ENCODE measurements around the gene CKB.

The CKB gene

GRCh38 chr14:103542605-103543088 lies 20.0 kb upstream of the CKB start:
- no peak overlapping the region for H3K27ac ChIP-seq (ENCODE audit: low read length)
- H4K20me1 ChIP-seq (ENCODE audit: insufficient read depth, low read length): no peaks in the 10 kb centered on the region
- no peaks in the 10 kb centered on the region for H3K4me1 ChIP-seq (ENCODE audit: low read length)
- H3K36me3 ChIP-seq (replicated peaks; ENCODE audit: insufficient read depth, low read length): no peaks in the 10 kb centered on the region
- no peak overlapping the region for H3K4me2 ChIP-seq (ENCODE audit: low read depth, low read length)
- H3K79me2 ChIP-seq (ENCODE audit: low read length): no peaks in the 10 kb centered on the region
- TF ChIP-seq CTCF (IDR thresholded peaks at IDR 0.05; ENCODE audit: low read length) (no peak), EZH2phosphoT487 (IDR thresholded peaks at IDR 0.05; ENCODE audit: low read length) (no peak), EZH2 (optimal IDR thresholded peaks at IDR 0.05; ENCODE audit: low read depth, low read length) (no peak)
- no peaks in the 10 kb centered on the region for H3K27me3 ChIP-seq (replicated peaks; ENCODE audit: insufficient read depth, low read length)
- DNase-seq: no peak
- H3K9me3 ChIP-seq (replicated peaks; ENCODE audit: insufficient read depth, low read length): no peaks in the 10 kb centered on the region
- H2AFZ ChIP-seq (ENCODE audit: low read length): no peak overlapping the region
- no peaks in the 10 kb centered on the region for H3K9me2 ChIP-seq (replicated peaks; ENCODE audit: insufficient read depth, low read length)
- no peaks in the 10 kb centered on the region for H3F3A ChIP-seq (ENCODE audit: insufficient read depth, low read length)
- H3K9ac ChIP-seq (ENCODE audit: low read length): no peak overlapping the region
- no peak overlapping the region for H3K4me3 ChIP-seq (ENCODE audit: low read length)

DNA sequence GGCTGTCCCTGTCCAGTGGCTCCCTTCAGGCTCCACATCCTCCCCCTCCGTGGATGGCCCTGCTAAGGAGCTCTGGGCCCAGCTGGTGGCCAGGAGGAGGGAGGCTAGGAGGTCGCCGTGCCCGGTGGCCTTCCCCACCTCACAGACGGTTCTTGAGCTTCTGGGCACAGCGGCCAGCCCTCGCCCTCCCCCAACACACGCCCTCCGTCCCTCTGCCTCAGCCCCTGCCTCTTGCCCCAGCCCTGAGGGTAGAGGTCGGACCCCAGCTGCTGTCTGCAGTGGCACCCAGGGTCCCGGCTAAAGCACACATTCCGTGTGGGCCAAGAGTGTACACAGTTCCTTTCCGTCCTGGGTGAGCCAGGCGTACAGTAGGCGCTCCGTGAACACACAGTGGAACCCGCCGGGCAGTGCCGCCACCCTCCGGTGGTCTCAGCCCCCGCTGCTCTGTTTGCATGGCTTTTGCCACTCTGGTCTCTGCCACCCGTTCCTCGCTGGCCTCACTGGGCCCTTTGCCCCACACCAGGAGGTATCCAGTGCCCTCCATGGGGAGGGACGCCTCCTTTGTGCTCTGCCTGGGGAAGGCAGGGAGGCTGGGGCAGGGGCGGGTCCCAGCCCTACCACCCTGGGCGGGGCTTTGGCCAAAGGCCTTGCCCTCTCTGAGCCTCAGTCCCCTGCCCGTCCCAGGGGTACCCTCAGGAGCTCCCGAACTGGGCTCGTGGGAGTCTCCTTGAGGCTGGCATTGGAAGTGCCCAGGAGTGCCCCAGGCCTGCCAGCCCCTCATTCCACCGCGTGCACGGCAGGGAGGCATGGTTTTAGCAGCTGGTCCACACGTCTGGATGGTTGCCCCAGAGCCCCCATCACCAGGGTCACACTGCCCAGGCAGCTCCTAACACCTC lies 19.3 kb upstream of the CKB start:
- Histone ChIP-seq H3K4me3 (ENCODE audit: low read length) (no peak overlapping the region), H3K36me3 (replicated peaks; ENCODE audit: insufficient read depth, low read length) (no peaks in the 10 kb centered on the region), H3K9me3 (replicated peaks; ENCODE audit: insufficient read depth, low read length) (no peaks in the 10 kb centered on the region), H3K4me2 (ENCODE audit: low read depth, low read length) (no peak overlapping the region), H3K9ac (ENCODE audit: low read length) (no peak overlapping the region), H3F3A (ENCODE audit: insufficient read depth, low read length) (no peaks in the 10 kb centered on the region), H4K20me1 (ENCODE audit: insufficient read depth, low read length) (no peaks in the 10 kb centered on the region), H3K27me3 (replicated peaks; ENCODE audit: insufficient read depth, low read length) (no peaks in the 10 kb centered on the region), H2AFZ (ENCODE audit: low read length) (no peak overlapping the region), H3K9me2 (replicated peaks; ENCODE audit: insufficient read depth, low read length) (no peaks in the 10 kb centered on the region), H3K4me1 (ENCODE audit: low read length) (no peaks in the 10 kb centered on the region), H3K27ac (ENCODE audit: low read length) (no peak overlapping the region), H3K79me2 (ENCODE audit: low read length) (no peaks in the 10 kb centered on the region)
- no peak for DNase-seq
- TF ChIP-seq EZH2phosphoT487 (IDR thresholded peaks at IDR 0.05; ENCODE audit: low read length) (no peak), CTCF (IDR thresholded peaks at IDR 0.05; ENCODE audit: low read length) (no peak), EZH2 (optimal IDR thresholded peaks at IDR 0.05; ENCODE audit: low read depth, low read length) (no peak)

DNA sequence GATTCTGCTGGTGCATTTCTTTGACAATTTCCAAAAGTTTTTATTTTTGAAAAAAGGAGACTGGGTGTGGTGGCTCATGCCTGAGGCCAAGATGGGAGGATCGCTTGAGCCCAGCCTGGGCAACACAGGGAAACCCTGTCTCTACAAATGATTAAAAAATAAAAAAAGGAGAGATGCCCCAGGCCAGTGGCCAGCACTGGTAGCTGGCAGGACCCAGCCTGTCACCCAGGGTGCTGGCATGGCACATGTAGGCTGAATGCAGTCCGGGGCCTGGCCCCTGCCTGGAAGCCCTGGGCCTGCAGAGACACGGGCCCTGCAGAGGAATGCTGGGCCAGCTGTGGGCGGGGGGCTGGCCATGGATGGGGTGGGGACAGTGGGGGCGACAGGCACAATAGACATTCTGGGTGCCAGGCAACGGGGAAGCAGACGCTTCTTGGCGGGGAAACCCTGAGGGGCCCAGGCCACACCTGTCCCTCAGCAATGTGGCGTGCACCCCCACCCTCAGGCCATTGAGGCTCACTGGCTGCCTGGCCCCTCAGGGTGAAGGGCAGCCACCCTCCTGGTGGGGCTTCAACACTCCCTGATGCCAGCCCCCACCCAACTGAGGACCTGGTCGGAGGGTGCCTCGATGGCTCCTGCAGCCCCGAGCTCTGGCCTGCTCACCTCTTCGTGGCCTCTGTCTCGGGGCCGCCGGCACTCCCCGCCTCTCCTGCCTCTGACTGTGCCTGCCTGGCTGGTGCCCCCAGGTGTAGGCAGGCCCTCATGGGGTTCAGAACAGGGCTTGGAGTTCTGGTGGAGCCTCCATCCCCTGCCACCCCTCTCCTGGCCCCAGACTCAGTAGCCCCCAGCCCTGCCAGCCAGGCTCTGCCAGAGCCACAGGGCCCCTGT lies 18.4 kb upstream of the CKB start:
- Histone ChIP-seq H3K27me3 (replicated peaks; ENCODE audit: insufficient read depth, low read length) (no peaks in the 10 kb centered on the region), H3K36me3 (replicated peaks; ENCODE audit: insufficient read depth, low read length) (no peaks in the 10 kb centered on the region), H4K20me1 (ENCODE audit: insufficient read depth, low read length) (no peaks in the 10 kb centered on the region), H3K79me2 (ENCODE audit: low read length) (no peaks in the 10 kb centered on the region), H3K4me3 (ENCODE audit: low read length) (no peak overlapping the region), H3K9ac (ENCODE audit: low read length) (no peak overlapping the region), H3K9me3 (replicated peaks; ENCODE audit: insufficient read depth, low read length) (no peaks in the 10 kb centered on the region), H3K4me2 (ENCODE audit: low read depth, low read length) (no peak overlapping the region), H3F3A (ENCODE audit: insufficient read depth, low read length) (no peaks in the 10 kb centered on the region), H3K4me1 (ENCODE audit: low read length) (no peaks in the 10 kb centered on the region), H2AFZ (ENCODE audit: low read length) (no peak overlapping the region), H3K27ac (ENCODE audit: low read length) (no peak overlapping the region), H3K9me2 (replicated peaks; ENCODE audit: insufficient read depth, low read length) (no peaks in the 10 kb centered on the region)
- DNase-seq: no peak
- TF ChIP-seq EZH2 (optimal IDR thresholded peaks at IDR 0.05; ENCODE audit: low read depth, low read length): no peak
- no peak for TF ChIP-seq CTCF (IDR thresholded peaks at IDR 0.05; ENCODE audit: low read length)
- TF ChIP-seq EZH2phosphoT487 (IDR thresholded peaks at IDR 0.05; ENCODE audit: low read length): no peak

Measured in MM.1S (cell line).